Activated naive CD4-positive, alpha-beta T cell (primary cell): ENCODE data around the gene ATR.
"Not testable (repeated sequence)": the region's sequence is repeated elsewhere in the genome, so short reads cannot be mapped to it uniquely, and the experiment has no call there.

Experiments used
- DNase-seq, 4 experiments: peaks; one replicate each; lab custom pipeline; 2025; lab: John Stamatoyannopoulos, UW

ATR gene

GRCh38 chr3:142578329-142579223, at the start of gene ATR:
Gene ATR, minus strand, starts transcription at chr3:142578733. Its CDS starts 29 bp downstream, at chr3:142578704.
- peak; percentile 81 to 94 (median 88) for DNase-seq

DNA sequence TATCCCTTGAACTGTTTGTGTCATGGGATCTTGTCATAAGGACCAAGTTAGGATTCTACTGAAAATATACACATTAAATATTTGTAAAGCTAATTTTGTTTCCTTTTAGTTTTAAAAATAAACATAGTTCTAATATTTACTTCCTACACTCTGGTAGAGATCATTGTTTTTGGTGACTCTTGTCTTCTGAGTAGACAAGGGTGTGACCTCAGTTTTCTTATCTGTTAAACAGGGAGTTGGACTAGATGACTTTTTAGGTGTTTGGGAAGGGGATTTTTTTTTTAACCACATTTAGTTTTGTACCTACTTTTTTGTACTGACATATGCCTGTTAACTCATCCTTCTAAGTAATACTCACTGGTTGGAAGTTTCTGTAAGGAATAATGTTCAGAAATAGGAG, 48.4 kb upstream of the ATR start:
- no peak for DNase-seq

- no peak for DNase-seq
Measured at GRCh38 chr3:142625153-142625440, 46.6 kb upstream of the ATR start.

GRCh38 chr3:142624341-142625152, 46.0 kb upstream of the ATR start:
- DNase-seq: no peak

DNA sequence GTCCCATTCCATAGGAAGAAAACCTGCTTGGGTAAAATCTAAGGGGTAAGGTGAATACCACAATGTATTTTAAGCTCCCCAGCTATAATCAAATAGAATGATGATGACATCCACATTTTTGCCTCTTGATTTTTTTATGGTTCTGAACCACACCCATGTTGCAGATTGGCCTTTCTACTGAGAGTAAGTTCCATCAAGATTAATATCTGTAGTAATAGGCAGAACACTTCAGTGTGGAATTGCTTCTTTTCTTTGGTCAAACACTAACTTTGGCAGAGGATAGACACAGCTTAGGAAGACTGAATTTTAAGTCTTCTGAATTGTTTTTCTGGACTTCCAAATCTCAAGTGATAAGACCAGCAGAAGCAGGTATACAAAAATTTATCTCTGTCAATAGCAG, 44.7 kb upstream of the ATR start:
- DNase-seq: no peak

DNA sequence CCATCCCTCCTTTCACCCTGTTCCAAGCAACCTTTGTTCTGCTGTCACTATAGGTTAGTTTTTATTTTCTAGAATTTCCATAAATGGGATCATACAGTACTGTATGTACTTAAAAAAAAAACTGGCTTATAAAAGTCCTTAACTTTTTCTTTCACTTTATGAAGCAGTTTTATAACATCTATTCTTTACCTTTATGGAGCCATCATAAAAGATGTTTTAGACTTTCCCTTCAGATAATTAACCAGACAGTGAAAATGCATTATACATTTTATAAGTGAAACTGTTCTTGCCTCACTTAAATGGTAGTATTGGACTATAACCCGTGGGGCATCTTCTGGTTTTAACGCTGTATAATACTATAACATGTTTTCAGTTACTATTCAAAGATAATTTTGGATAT, 43.9 kb upstream of the ATR start:
- no peak for DNase-seq

GRCh38 chr3:142618917-142619461, 40.5 kb upstream of the ATR start:
- DNase-seq: no peak

DNA sequence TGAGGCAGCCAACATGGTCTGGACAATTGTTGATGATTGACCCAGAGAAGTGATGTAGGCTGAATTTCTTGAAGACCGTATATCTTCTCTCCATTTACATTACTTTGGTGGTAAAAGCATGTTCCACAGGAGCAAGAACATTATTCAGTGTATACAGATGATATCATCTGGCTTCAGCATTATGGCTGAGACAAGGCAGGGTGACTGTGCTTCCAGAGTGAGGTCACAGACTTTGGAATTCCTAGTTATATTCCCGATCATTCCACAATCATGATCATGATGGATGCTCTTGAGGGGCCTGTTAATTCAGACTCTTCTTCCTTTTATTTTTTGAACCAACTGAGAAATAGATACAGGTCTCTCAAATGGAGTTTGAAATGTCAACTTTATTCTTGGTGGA, 36.6 kb upstream of the ATR start:
- no peak for DNase-seq

- DNase-seq: no peak
Measured at GRCh38 chr3:142614059-142614626, 35.6 kb upstream of the ATR start.

GRCh38 chr3:142613491-142613890, 35.0 kb upstream of the ATR start:
- DNase-seq: no peak

DNA sequence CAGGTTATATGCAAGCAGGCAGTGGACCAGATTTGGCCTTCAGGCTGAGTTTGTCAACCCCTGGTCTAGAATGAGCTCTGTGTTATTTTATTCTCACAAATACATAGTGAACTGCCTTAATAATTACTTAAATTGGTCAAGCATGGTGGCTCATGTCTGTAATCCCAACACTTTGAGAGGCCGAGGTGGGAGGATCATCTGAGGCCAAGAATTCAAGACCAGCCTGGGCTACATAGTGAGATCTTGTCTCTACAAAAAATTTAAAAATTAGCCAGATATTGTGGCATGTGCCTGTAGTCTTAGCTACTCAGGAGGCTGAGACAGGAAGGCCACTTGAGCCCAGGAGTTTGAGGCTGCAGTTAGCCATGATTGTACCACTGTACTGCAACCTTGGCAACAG, 32.7 kb upstream of the ATR start:
- no peak for DNase-seq

DNA sequence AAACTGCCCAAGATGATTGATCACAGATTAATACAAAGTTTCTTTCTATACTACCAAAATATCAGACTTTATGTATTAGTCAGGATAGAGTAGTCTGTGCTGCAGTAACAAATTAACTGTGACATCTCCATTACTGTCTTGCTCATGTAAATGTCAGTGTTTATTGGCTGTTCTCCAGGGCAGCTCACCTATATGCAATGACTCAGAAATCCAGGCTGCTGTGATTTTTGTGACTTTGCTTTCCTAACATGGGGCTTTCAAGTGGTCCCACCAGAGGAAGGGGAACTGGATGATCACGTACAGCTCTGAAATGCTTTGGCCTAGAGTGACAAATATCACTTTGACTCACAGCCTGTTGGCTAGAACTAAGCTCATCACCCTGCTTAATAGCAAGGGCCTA, 30.6 kb upstream of the ATR start:
- no peak for DNase-seq

GRCh38 chr3:142608631-142609030, 30.1 kb upstream of the ATR start:
- DNase-seq: no peak

- no peak for DNase-seq
Measured at GRCh38 chr3:142604940-142605339, 26.4 kb upstream of the ATR start.

- not testable (repeated sequence) for DNase-seq
Measured at GRCh38 chr3:142603386-142603705, 24.8 kb upstream of the ATR start.

- no peak for DNase-seq
Measured at GRCh38 chr3:142602619-142603385, 24.3 kb upstream of the ATR start.

GRCh38 chr3:142601713-142602112, 23.2 kb upstream of the ATR start:
- no peak for DNase-seq

GRCh38 chr3:142597906-142598305, 19.4 kb upstream of the ATR start:
- no peak for DNase-seq

GRCh38 chr3:142596726-142597088, 18.2 kb upstream of the ATR start:
- no peak for DNase-seq

GRCh38 chr3:142595951-142596725, 17.6 kb upstream of the ATR start, which contains the start of gene PLS1:
Gene PLS1, plus strand, starts transcription at chr3:142596393. Its CDS starts 67,845 bp downstream, at chr3:142664238.
- DNase-seq: peak; percentile 59 to 76 (median 68)

GRCh38 chr3:142595581-142595950, 17.0 kb upstream of the ATR start:
- DNase-seq: no peak
